T-helper 9 cell (primary cell): Measurements from ENCODE around the gene DGKI.

ENCODE experiments used
- DNase-seq: peaks from one replicate; pipeline ENCODE4 v3.0.0-alpha.2; 2020
- total RNA-seq, 2 donors: gene quantifications; one replicate each; lab custom pipeline; 2026; lab: John Stamatoyannopoulos, UW

DGKI gene
- 0 reads per million in 2 donors for total RNA-seq

GRCh38 chr7:137846827-137847567, at the start of gene DGKI:
DGKI (minus strand) TSS chr7:137846974.
- no peak for DNase-seq

- no peak for DNase-seq
These were observed 48.8 kb upstream of the DGKI start for GRCh38 chr7:137895301-137896221.

- DNase-seq = no peak
These were observed 46.5 kb upstream of the DGKI start for GRCh38 chr7:137893143-137893742.

DNA sequence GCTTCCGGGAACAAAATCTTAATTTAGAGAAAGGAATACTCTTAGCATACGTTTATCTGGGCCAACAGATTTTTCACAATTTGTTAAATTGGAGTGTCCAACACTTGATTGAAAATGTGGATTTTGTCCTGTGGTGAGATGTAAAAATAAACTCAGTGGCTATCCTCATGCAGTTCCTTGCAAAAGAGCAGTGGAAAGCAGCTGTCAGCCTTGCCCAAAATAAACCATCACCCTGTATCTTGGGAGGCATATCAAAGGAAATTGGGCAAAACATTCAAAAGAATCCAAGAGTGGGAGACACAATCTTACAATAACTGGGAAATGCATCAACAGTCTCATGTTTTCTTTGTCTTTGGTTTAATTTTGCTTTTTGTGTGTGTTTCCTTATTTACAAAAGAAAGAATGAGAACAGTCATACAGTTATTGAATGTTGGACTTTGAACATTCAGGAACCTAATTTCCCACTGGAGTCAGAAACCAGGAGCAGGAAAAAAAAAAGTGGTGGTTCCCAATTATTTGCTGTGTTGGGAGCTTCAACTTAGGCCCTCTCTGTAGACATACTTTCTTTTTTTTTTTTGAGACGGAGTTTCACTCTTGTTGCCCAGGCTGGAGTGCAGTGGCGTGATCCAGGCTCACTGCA, 44.4 kb upstream of the DGKI start:
- DNase-seq = no peak

DNA sequence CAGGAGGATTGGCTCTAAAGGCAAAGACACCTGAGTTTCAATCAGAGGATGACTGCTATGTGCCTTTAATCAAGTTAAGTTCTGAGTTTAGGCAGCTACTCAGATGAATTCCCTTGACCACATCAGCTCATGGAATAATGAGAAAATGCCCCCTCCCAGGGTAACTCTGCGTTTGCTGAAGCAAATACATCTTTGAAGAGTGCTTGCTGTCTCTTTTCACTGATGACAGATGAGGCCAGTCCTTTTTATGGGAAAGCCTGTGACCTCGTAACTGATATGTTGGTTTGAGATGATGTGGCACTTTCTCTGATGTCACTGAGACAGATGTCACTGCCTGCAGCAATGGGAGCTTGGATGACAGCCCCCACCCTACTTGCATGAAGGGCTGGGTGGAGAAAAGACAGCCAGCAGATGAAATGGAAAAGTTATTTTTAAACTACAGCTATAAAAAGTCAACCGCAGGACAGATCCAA, 43.7 kb upstream of the DGKI start:
- DNase-seq = no peak

DNA sequence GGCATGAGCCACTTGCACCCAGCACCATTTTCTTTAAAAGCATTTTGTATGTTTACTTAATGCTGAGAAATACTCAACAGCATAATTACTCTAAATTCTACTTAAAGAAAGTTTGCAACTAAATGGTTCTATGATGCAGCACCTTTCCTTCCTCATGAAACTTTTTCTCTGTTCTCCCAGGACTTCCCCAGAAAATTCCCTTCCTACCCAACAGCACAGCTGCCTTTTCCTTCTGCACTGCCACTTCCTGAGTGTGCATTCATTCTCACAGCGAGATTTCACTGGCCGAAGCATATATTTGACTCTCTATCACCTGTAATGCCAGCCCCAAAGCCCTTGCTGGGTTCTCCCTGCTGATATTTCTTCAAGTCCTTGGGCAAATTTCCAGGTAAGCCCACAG, 41.5 kb upstream of the DGKI start:
- DNase-seq = no peak

- no peak for DNase-seq
These were observed 40.0 kb upstream of the DGKI start for GRCh38 chr7:137886746-137887145.

GRCh38 chr7:137886281-137886680, 39.5 kb upstream of the DGKI start:
- DNase-seq = no peak

DNA sequence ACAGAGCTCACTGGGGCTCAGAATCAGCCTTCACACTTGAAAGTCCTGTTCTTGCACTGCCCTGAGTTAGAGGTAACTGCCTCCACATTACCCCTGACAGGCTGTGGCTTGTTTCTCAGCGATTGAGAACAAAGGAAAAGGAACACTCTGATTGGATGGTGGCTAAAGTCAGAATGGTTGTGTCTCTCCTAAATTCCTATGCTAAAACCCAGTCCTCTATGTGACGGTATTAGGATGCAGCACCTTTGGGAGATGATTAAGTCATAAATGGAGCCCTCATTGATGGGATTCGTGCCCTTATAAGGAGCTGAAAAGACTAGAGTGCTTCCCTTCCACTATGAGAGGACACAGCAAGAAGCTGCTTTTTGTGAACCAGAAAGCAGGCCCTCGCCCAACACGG, 38.9 kb upstream of the DGKI start:
- no peak for DNase-seq

- DNase-seq = no peak
These were observed 36.0 kb upstream of the DGKI start for GRCh38 chr7:137882806-137883205.

- DNase-seq = no peak
These were observed 35.5 kb upstream of the DGKI start for GRCh38 chr7:137882261-137882668.

- no peak for DNase-seq
These were observed 35.0 kb upstream of the DGKI start for GRCh38 chr7:137881607-137882260.

GRCh38 chr7:137880432-137880831, 33.7 kb upstream of the DGKI start:
- no peak for DNase-seq

DNA sequence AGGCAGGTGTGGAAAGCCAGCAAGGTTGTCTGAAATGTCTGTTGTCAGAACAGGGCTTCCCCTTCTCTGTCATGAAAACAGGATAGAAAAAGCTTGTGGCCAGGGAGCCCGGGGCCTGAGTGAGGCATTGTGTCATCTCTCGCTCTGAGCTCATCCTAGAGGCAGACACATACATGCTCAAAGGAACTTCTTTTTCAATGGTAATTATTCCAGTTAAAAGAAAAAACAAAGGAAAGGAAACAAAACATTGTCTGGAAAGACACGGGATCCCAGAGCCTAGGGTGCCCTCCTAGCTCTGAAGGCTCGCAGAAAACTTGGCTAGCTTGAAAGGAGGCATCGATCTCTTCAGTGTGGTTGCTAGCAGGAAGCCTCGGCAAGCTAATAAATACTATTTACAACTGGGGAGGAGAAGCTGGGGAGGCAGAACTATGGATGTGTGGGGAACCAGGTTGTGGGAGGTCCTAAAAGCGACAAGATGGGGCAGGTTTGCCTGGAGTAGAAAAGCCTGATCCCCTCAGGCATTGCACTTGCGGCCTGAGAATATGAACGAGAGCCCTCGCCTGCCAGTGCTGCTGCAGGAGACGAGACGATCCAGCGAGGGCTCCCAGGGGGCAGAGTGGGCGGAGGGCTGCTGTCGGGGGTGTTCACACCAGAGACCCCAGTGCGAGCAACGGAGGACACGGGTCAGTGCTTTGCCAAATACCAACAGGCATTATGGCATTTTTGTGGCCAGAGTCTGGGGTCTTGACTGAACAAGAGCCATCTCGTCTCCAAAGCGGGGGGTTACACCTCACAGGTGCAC, 32.8 kb upstream of the DGKI start:
- no peak for DNase-seq

DNA sequence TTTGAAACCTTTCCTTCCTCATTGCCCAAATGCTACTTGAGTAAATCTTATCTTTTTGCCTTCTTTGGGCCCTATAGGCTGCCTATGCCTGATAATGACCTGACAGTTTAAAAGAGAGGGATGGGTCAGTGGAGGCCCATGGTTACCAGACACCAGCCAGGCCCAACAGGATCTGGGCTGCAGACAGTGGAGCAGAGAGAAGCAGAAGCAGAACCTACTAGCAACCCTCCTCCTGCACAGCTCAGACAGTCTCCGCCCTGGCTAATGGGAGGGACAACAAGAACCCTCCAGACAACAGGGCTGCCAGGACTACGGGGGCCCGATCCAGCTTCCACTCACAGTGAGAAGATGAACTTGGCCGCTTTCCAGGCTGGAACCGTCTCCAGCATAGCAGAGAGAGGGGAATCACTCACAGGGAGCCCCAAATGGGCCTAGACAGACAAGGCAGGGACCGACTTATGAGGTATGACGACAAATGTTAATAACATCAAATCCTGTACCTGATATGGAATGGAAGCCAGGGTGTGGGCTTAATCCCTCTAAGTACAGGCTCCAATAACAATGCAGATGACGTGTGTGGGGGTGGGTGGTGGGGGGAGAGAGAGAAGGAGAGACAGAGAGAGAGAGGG, 31.7 kb upstream of the DGKI start:
- DNase-seq = no peak

DNA sequence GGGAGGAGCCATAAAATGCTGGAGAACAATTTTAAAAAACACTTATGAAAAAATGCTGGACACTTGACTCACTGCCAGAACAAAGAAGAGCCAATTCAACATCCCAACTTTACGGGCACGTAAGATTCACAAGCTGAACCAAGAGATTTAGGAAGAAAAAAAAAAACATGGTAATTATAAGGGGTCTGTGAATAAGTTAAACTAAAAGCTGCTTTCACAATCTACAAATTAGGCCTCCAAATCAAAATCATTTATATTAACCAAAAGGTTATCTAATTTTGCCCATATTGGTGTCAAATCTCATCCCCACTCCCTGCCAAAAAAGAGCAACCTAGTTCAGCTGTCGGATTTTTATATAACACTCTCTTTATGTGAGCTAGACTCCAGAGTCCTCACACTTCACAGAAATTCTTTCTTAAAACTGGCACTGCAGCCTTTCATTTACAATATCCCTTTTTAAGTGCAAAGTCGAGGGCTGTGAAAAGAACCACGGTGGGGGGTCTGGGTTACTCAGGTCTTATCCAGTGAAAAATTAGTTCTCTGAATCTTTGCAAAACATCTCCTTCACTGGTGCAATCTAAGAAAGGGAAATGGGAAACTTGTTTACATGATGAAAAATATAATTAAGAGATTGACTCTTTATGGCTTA, 30.4 kb upstream of the DGKI start:
- DNase-seq = no peak

GRCh38 chr7:137875746-137876145, 29.0 kb upstream of the DGKI start:
- DNase-seq = no peak

DNA sequence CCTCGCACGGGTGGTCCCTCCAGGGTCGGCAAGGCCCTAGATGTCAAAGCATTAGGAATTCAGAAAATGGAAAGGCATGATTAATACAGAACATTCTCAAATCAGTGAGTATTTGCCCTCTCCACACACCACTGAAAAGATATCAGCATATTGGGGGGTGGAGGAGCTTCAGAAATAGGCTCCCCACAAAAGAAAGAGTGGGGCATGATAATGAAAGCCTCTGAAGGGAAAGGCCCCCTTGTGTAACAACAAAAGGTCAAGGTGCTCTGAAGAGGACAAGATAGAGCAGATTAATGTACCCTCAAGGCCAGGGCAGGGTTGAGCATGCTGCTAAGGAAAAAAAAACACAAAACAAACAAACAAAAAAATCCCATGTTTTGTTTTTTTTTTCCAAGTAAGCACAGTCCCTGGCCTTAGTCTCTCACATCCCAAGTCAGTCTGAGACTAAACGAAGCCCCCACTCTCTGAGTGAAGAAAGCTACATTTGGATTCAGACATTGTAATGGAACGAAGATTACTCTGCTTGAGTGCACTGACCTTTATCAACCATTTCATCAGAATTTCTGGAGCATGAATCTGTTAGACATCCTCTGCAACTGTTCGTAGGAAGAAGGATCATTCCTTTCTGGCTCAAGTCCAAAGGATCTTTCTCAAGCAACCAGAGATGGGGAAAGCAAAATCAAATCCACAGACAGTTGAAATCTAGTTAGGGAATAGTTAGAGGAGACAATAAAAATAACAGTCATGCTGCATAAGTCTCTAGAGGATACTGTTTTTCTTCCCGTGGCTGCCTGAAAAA, 27.4 kb upstream of the DGKI start:
- DNase-seq = no peak

GRCh38 chr7:137873524-137873923, 26.8 kb upstream of the DGKI start:
- no peak for DNase-seq
